Kidney (tissue), 14 donors: Measurements from ENCODE around the gene CFHR4. TPM values are rescaled to one million over a fixed set of nuclear protein-coding genes. Genes with fewer than 3 reads are reported as not detected.

ENCODE experiments used
- DNase-seq, 5 donors: peaks; one replicate each; pipeline ENCODE4 v3.0.0-alpha.2; 2013 to 2020
- FAIRE-seq: peaks from 2 replicates; lab custom pipeline; 2012; peaks lifted over from hg19 to GRCh38; lab: Jason Lieb, UNC
- H3K27ac ChIP-seq, 2 donors: one replicate each; pipeline ENCODE4 v1.7.0; 2013; ENCODE audit warnings: low read depth in 2 of 2, low read length in 2 of 2, inconsistent platforms in 1 of 2
- H3K27me3 ChIP-seq: one replicate; pipeline ENCODE4 v1.7.1; 2013; ENCODE audit warnings: low read length, inconsistent platforms; ENCODE audit not compliant: control insufficient read depth, insufficient read depth
- H3K36me3 ChIP-seq, 3 donors: one replicate each; pipeline versions ENCODE4 v1.7.0 to v1.7.1; 2013; ENCODE audit warnings: low read length in 3 of 3, control low read depth in 1 of 3, inconsistent platforms in 1 of 3; ENCODE audit not compliant: insufficient read depth in 3 of 3, control insufficient read depth in 2 of 3
- H3K4me1 ChIP-seq, 3 donors: one replicate each; pipeline versions ENCODE4 v1.7.0 to v1.7.1; 2013; ENCODE audit warnings: low read length in 3 of 3, inconsistent platforms in 1 of 3, low read depth in 1 of 3; ENCODE audit not compliant: control insufficient read depth in 2 of 3, insufficient read depth in 2 of 3
- H3K4me3 ChIP-seq, 3 donors: one replicate each; pipeline versions ENCODE4 v1.7.0 to v1.8.1; 2013; ENCODE audit warnings: low read length in 3 of 3, control low read depth in 1 of 3, inconsistent platforms in 1 of 3
- H3K9ac ChIP-seq, 3 donors: one replicate each; pipeline versions ENCODE4 v1.7.0 to v1.7.1; 2013; ENCODE audit warnings: low read length in 3 of 3, control low read depth in 1 of 3, inconsistent platforms in 1 of 3
- H3K9me3 ChIP-seq, 3 donors: one replicate each; pipeline versions ENCODE4 v1.7.0 to v1.7.1; 2013; ENCODE audit warnings: low read length in 3 of 3, control low read depth in 1 of 3, inconsistent platforms in 1 of 3; ENCODE audit not compliant: control insufficient read depth in 2 of 3, insufficient read depth in 1 of 3
- intact Hi-C: fragments of 100-400 bp; cut with DNase I; formaldehyde crosslinking; loops from one replicate; pipeline ENCODE4 v1.11.1; 2022
- polyA plus RNA-seq: library from polyadenylated mRNA; stranded (reverse); fragments of 350-450 nt; fragmentation: Illumina TruSeq; extraction: RNeasy Lipid Tissue Mini Kit (QIAGEN cat#74804); gene quantifications from one replicate; pipeline ENCODE4 v1.2.3, GENCODE V29; 2014; ENCODE audit warnings: low read depth, low replicate concordance; ENCODE audit not compliant: insufficient read depth
- total RNA-seq: library from RNA; stranded (reverse); fragmentation: NEBNext Ultra II Directional; extraction: Animal tissue kit (Norgen Biotek cat#: 25700); gene quantifications from one replicate; pipeline ENCODE4 v1.2.1, GENCODE V29; 2021
- TF ChIP-seq, protein P1 (sequence below): IDR thresholded peaks from 3 replicates; pipeline ENCODE4 v1.5.1; 2012; ENCODE audit warnings: mild to moderate bottlenecking, moderate library complexity, borderline replicate concordance; ENCODE audit not compliant: insufficient read depth; ENCODE audit errors: extremely low read depth
- donor health status: control.
- donor health status: control.
- donor health status: control.
- donor health status: control.
- donor health status: control.
- donor health status: DM: yes; HTN: yes; CAD: no.
- donor health status: Normal renal cell carcinoma (clear cell type).

CFHR4 gene
- total and polyA plus RNA-seq, 2 donors from 2014 or later = 0.35 TPM; not detected in 1

- no peak for DNase-seq
- TF ChIP-seq, protein P1, sequence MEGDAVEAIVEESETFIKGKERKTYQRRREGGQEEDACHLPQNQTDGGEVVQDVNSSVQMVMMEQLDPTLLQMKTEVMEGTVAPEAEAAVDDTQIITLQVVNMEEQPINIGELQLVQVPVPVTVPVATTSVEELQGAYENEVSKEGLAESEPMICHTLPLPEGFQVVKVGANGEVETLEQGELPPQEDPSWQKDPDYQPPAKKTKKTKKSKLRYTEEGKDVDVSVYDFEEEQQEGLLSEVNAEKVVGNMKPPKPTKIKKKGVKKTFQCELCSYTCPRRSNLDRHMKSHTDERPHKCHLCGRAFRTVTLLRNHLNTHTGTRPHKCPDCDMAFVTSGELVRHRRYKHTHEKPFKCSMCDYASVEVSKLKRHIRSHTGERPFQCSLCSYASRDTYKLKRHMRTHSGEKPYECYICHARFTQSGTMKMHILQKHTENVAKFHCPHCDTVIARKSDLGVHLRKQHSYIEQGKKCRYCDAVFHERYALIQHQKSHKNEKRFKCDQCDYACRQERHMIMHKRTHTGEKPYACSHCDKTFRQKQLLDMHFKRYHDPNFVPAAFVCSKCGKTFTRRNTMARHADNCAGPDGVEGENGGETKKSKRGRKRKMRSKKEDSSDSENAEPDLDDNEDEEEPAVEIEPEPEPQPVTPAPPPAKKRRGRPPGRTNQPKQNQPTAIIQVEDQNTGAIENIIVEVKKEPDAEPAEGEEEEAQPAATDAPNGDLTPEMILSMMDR = no peak
- Histone ChIP-seq H3K9ac (no peak overlapping the region), H3K36me3 (no peaks in the 10 kb centered on the region), H3K9me3 (no peaks in the 10 kb centered on the region), H3K4me1 (no peaks in the 10 kb centered on the region), H3K4me3 (no peak overlapping the region), H3K27me3 (no peaks in the 10 kb centered on the region), H3K27ac (no peak overlapping the region)
- no peak for FAIRE-seq
- intact Hi-C loops = no loop called here
Observed at GRCh38 chr1:196890668-196891067, 2.8 kb downstream of the CFHR4 start.

- DNase-seq = no peak
Observed at GRCh38 chr1:196891251-196891650, 3.4 kb downstream of the CFHR4 start.

DNA sequence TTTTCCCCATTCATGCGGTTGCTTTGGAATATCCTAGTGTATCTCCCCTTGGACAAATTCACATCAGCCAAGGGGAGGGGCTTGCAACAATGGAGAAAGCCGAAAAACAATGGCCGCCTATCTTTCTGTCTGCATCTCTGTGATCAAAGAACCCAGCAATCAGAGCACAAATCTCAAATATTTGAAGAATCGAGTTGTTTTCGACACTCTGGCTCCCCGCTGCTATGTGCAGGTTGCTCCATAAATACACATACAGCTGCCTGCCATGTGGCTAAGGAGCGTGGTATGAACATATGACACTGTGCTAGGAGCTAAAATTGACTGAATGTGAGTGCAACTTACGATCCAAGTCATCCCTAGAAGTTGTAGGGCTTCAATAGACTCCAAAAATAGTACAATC lies 8.5 kb downstream of the CFHR4 start:
- intact Hi-C loops = no loop called here
- no peaks in the 10 kb centered on the region for H3K9me3 ChIP-seq
- H3K4me1 ChIP-seq = no peaks in the 10 kb centered on the region
- H3K27me3 ChIP-seq = no peaks in the 10 kb centered on the region
- no peak overlapping the region for H3K9ac ChIP-seq
- no peak overlapping the region for H3K4me3 ChIP-seq
- FAIRE-seq (no peak), DNase-seq (no peak)
- TF ChIP-seq, protein P1 = no peak
- H3K36me3 ChIP-seq = no peaks in the 10 kb centered on the region
- H3K27ac ChIP-seq = no peak overlapping the region

More at GRCh38 chr1:196891251-196891650, 3.4 kb downstream of the CFHR4 start:
- no peak overlapping the region for H3K27ac ChIP-seq
- H3K4me1 ChIP-seq = no peaks in the 10 kb centered on the region
- intact Hi-C loops = no loop called here
- H3K9me3 ChIP-seq = no peaks in the 10 kb centered on the region
- TF ChIP-seq, protein P1 = no peak
- H3K36me3 ChIP-seq = no peaks in the 10 kb centered on the region
- no peak overlapping the region for H3K9ac ChIP-seq
- no peak overlapping the region for H3K4me3 ChIP-seq
- FAIRE-seq = no peak
- H3K27me3 ChIP-seq = no peaks in the 10 kb centered on the region
